ENCODE results near the gene MRPL24.

DNA sequence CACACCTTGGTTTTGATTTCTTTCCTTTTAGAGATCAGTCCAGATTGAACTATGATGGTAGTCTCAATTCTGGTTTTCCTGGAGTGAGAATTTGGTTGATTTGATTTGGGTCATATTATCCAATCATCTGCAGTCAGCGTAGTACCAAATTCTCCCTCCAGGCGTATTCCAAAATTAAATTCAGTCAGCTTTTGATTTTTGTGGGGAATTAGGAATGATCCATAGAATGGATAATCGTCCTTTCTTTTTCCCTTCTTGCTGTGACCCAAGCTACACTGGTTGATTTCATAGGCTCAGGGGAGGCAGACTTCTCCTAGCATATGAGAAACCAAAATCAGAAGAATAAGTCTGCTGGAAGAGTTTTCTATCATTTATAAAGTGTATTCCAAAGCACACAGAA lies 31.3 kb upstream of the MRPL24 start:
- TF ChIP-seq CTCF (IDR thresholded peaks at IDR 0.05; ENCODE audit: low read length) (no peak), EZH2 (optimal IDR thresholded peaks at IDR 0.05; ENCODE audit: low read depth, low read length) (no peak)

Measured in MM.1S (cell line).